ENCODE data around the gene RAPGEF5.

Gene RAPGEF5

GRCh38 chr7:22330903-22331302 is 26.1 kb downstream of the RAPGEF5 start:
- H3K4me3 ChIP-seq (replicated peaks; ENCODE audit: insufficient read depth, low read length), result no peak overlapping the region
- no peak overlapping the region for H3K27ac ChIP-seq (replicated peaks)
- TF ChIP-seq SPI1 (IDR thresholded peaks at IDR 0.05; ENCODE audit: borderline replicate concordance, low read depth), result no peak
- TF ChIP-seq, protein P1, sequence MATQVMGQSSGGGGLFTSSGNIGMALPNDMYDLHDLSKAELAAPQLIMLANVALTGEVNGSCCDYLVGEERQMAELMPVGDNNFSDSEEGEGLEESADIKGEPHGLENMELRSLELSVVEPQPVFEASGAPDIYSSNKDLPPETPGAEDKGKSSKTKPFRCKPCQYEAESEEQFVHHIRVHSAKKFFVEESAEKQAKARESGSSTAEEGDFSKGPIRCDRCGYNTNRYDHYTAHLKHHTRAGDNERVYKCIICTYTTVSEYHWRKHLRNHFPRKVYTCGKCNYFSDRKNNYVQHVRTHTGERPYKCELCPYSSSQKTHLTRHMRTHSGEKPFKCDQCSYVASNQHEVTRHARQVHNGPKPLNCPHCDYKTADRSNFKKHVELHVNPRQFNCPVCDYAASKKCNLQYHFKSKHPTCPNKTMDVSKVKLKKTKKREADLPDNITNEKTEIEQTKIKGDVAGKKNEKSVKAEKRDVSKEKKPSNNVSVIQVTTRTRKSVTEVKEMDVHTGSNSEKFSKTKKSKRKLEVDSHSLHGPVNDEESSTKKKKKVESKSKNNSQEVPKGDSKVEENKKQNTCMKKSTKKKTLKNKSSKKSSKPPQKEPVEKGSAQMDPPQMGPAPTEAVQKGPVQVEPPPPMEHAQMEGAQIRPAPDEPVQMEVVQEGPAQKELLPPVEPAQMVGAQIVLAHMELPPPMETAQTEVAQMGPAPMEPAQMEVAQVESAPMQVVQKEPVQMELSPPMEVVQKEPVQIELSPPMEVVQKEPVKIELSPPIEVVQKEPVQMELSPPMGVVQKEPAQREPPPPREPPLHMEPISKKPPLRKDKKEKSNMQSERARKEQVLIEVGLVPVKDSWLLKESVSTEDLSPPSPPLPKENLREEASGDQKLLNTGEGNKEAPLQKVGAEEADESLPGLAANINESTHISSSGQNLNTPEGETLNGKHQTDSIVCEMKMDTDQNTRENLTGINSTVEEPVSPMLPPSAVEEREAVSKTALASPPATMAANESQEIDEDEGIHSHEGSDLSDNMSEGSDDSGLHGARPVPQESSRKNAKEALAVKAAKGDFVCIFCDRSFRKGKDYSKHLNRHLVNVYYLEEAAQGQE (IDR thresholded peaks at IDR 0.05; ENCODE audit: insufficient replicate concordance, low read depth), result no peak
- TF ChIP-seq POLR2AphosphoS5 (IDR thresholded peaks at IDR 0.05; ENCODE audit: low read depth), result no peak
- no peak for TF ChIP-seq CTCF (IDR thresholded peaks at IDR 0.05; ENCODE audit: insufficient read depth, low read length)
- TF ChIP-seq GABPA (IDR thresholded peaks at IDR 0.05; ENCODE audit: low read depth), result no peak
- no peak for DNase-seq (ENCODE audit: low read depth in 1 of 2, low spot score in 1 of 2)
- H3K27me3 ChIP-seq (ENCODE audit: insufficient read depth, poor library complexity, severe bottlenecking), result no peaks in the 10 kb centered on the region

DNA sequence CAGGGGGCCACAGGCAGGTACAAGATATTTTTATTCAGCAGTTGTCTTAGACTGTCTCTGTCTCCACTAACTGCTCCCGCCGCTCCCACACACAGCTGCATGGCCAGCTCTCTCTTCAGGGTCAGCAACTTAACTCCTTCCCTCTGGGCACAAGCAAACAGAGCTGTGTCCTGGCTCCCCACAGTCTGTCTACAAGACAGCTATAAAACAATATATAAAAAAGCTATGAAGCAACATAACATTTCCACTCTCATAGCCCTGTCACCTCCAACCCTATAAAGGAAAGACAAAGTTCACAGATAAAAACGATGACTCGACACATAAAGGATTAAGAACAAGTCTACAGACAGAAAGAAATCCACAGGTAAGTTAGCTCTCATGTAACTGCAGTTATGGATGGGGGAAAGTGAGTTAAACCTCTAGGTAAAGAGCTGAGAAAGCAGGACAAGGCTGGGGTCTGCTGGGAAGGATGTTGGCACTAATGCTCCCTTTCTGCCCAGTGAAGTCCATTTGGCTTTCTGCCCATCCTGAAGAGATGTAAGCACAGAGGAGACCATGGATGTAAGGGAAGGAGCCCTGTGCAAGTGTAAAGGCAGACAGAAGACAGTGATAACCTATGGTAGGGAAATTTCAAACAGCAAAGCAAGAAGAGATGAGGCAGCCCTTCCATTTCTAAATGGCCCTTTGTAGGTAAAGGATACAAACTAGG is 27.0 kb downstream of the RAPGEF5 start:
- Histone ChIP-seq H3K27me3 (ENCODE audit: insufficient read depth, poor library complexity, severe bottlenecking) (no peaks in the 10 kb centered on the region), H3K4me3 (replicated peaks; ENCODE audit: insufficient read depth, low read length) (no peak overlapping the region), H3K27ac (replicated peaks) (no peak overlapping the region)
- TF ChIP-seq CTCF (IDR thresholded peaks at IDR 0.05; ENCODE audit: insufficient read depth, low read length) (no peak), GABPA (IDR thresholded peaks at IDR 0.05; ENCODE audit: low read depth) (no peak), SPI1 (IDR thresholded peaks at IDR 0.05; ENCODE audit: borderline replicate concordance, low read depth) (no peak), POLR2AphosphoS5 (IDR thresholded peaks at IDR 0.05; ENCODE audit: low read depth) (no peak)
- TF ChIP-seq, protein P1 (IDR thresholded peaks at IDR 0.05; ENCODE audit: insufficient replicate concordance, low read depth), result no peak
- DNase-seq (ENCODE audit: low read depth in 1 of 2, low spot score in 1 of 2), result no peak

DNA sequence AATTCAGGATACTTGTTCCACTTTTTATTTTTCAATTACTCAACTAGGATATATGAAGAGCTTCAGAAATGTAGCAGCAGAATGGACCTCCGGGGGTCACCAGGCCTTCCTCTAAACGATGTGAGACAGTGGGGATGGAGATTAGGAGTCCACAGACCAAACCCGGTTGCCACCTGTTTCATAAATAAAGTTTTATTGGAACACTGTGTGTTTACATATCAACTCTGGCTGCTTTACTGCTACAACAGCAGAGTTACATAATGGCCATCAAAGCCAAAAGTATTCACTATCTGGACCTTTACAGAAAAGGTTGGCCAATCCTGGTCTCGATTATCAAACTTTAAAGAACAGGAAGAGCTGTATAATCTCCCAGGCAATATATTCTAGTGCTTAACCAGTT is 30.8 kb downstream of the RAPGEF5 start:
- H3K27ac ChIP-seq (replicated peaks), result no peak overlapping the region
- no peak for DNase-seq (ENCODE audit: low read depth in 1 of 2, low spot score in 1 of 2)
- TF ChIP-seq GABPA (IDR thresholded peaks at IDR 0.05; ENCODE audit: low read depth) (no peak), POLR2AphosphoS5 (IDR thresholded peaks at IDR 0.05; ENCODE audit: low read depth) (no peak), SPI1 (IDR thresholded peaks at IDR 0.05; ENCODE audit: borderline replicate concordance, low read depth) (no peak), CTCF (IDR thresholded peaks at IDR 0.05; ENCODE audit: insufficient read depth, low read length) (no peak)
- TF ChIP-seq, protein P1 (IDR thresholded peaks at IDR 0.05; ENCODE audit: insufficient replicate concordance, low read depth), result no peak
- no peaks in the 10 kb centered on the region for H3K27me3 ChIP-seq (ENCODE audit: insufficient read depth, poor library complexity, severe bottlenecking)
- no peak overlapping the region for H3K4me3 ChIP-seq (replicated peaks; ENCODE audit: insufficient read depth, low read length)

All from HL-60 (cell line).